Measurements from ENCODE around the gene FMNL1. TPM values are rescaled to one million over a fixed set of nuclear protein-coding genes. Genes with fewer than 3 reads are reported as not detected.

Gene FMNL1
- total RNA-seq, 1 donor from 2014 or later, result 22.1 TPM

GRCh38 chr17:45225964-45226530 lies 4.4 kb downstream of the FMNL1 start:
- no peak overlapping the region for H3K4me3 ChIP-seq

GRCh38 chr17:45226576-45226975 lies 4.9 kb downstream of the FMNL1 start:
- H3K4me1 ChIP-seq, result peaks cover 75% of the 10 kb centered on the region
- no peak for DNase-seq (ENCODE audit: extremely low spot score in 2 of 2)

More at GRCh38 chr17:45225964-45226530, 4.4 kb downstream of the FMNL1 start:
- Histone ChIP-seq H3K36me3 (no peaks in the 10 kb centered on the region), H3K27me3 (no peaks in the 10 kb centered on the region), H3K9me3 (no peaks in the 10 kb centered on the region), H3K27ac (peak overlapping the region; percentile 85), H3K4me1 (peaks cover 72% of the 10 kb centered on the region)
- DNase-seq (ENCODE audit: extremely low spot score in 2 of 2), result no peak
- peak in 1 of 2 donors; percentile 68 for TF ChIP-seq POLR2AphosphoS5 (IDR thresholded peaks at IDR 0.05; ENCODE audit: insufficient read depth in 1 of 2, low read depth in 1 of 2)
- TF ChIP-seq POLR2A (IDR thresholded peaks at IDR 0.05), result no peak
- TF ChIP-seq CTCF (IDR thresholded peaks at IDR 0.05), result no peak
- intact Hi-C loops (cut with DNase I), result no loop called here

GRCh38 chr17:45227101-45227925 lies 5.6 kb downstream of the FMNL1 start:
- peak overlapping the region; percentile 7 for H3K4me3 ChIP-seq
- no peaks in the 10 kb centered on the region for H3K9me3 ChIP-seq
- intact Hi-C loops (cut with DNase I), result no loop called here
- peaks cover 77% of the 10 kb centered on the region for H3K4me1 ChIP-seq
- no peaks in the 10 kb centered on the region for H3K27me3 ChIP-seq
- peak overlapping the region; percentile 85 for H3K27ac ChIP-seq
- no peak for DNase-seq (ENCODE audit: extremely low spot score in 2 of 2)
- TF ChIP-seq POLR2A (IDR thresholded peaks at IDR 0.05) (no peak), POLR2AphosphoS5 (IDR thresholded peaks at IDR 0.05; ENCODE audit: insufficient read depth in 1 of 2, low read depth in 1 of 2) (no peak), CTCF (IDR thresholded peaks at IDR 0.05) (no peak)
- H3K36me3 ChIP-seq, result no peaks in the 10 kb centered on the region

More at GRCh38 chr17:45226576-45226975, 4.9 kb downstream of the FMNL1 start:
- Histone ChIP-seq H3K4me3 (peak overlapping the region; percentile 7), H3K27me3 (no peaks in the 10 kb centered on the region), H3K9me3 (no peaks in the 10 kb centered on the region), H3K27ac (peak overlapping the region; percentile 85), H3K36me3 (no peaks in the 10 kb centered on the region)
- TF ChIP-seq POLR2A (IDR thresholded peaks at IDR 0.05), result no peak
- TF ChIP-seq CTCF (IDR thresholded peaks at IDR 0.05), result no peak
- TF ChIP-seq POLR2AphosphoS5 (IDR thresholded peaks at IDR 0.05; ENCODE audit: insufficient read depth in 1 of 2, low read depth in 1 of 2), result no peak
- intact Hi-C loops (cut with DNase I), result no loop called here

GRCh38 chr17:45227926-45228762 lies 6.5 kb downstream of the FMNL1 start:
- TF ChIP-seq POLR2A (IDR thresholded peaks at IDR 0.05) (no peak), CTCF (IDR thresholded peaks at IDR 0.05) (no peak), POLR2AphosphoS5 (IDR thresholded peaks at IDR 0.05; ENCODE audit: insufficient read depth in 1 of 2, low read depth in 1 of 2) (no peak)
- Histone ChIP-seq H3K27ac (peak overlapping the region; percentile 85), H3K36me3 (no peaks in the 10 kb centered on the region), H3K4me3 (no peak overlapping the region), H3K9me3 (no peaks in the 10 kb centered on the region), H3K4me1 (peaks cover 71% of the 10 kb centered on the region), H3K27me3 (no peaks in the 10 kb centered on the region)
- intact Hi-C loops (cut with DNase I), result no loop called here
- DNase-seq (ENCODE audit: extremely low spot score in 2 of 2), result no peak
